ENCODE data around the gene KCNMA1.
A peak's percentile ranks its signal among the peaks of the same experiment; 100 is the strongest.

Gene KCNMA1

GRCh38 chr10:77582710-77583115 is 54.9 kb downstream of the KCNMA1 start:
- peak overlapping the region; percentile 56 for H3K27ac ChIP-seq
- no peak for TF ChIP-seq ZFX (IDR thresholded peaks at IDR 0.05; ENCODE audit: borderline replicate concordance)
- no peak for TF ChIP-seq CTCF (IDR thresholded peaks at IDR 0.05)

- TF ChIP-seq CTCF (IDR thresholded peaks at IDR 0.05) (no peak), ZFX (IDR thresholded peaks at IDR 0.05; ENCODE audit: borderline replicate concordance) (no peak)
These were observed 55.9 kb downstream of the KCNMA1 start for GRCh38 chr10:77581738-77582137.

DNA sequence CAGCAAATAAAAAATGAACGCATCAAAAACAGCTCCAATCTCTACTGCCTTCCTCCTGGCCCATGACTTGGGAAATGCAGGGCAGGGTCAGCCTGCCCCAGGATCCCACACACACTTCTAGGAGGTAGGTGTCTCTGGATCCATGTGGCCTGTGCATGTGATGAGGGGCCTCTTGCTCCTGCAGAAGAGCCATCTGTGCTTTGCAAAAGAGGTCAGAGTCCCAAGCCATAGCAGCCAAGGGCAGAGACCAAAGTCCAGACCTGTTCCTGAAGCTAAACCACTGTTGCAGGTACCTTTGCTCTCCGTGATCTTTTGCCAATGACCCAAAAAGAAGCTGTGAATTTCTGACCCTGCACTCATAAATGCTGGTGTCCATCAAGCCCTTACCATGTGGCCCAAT is 57.1 kb downstream of the KCNMA1 start:
- H3K27ac ChIP-seq = no peak overlapping the region

More at GRCh38 chr10:77581738-77582137, 55.9 kb downstream of the KCNMA1 start:
- H3K27ac ChIP-seq = no peak overlapping the region; the same call in 1 of the 2 replicates

GRCh38 chr10:77578583-77579227 is 58.9 kb downstream of the KCNMA1 start:
- H3K27ac ChIP-seq = no peak overlapping the region
- TF ChIP-seq ZFX (IDR thresholded peaks at IDR 0.05; ENCODE audit: borderline replicate concordance) (no peak), CTCF (IDR thresholded peaks at IDR 0.05) (no peak)

More for the DNA sequence above, 57.1 kb downstream of the KCNMA1 start:
- TF ChIP-seq CTCF (IDR thresholded peaks at IDR 0.05) (no peak), ZFX (IDR thresholded peaks at IDR 0.05; ENCODE audit: borderline replicate concordance) (no peak)

DNA sequence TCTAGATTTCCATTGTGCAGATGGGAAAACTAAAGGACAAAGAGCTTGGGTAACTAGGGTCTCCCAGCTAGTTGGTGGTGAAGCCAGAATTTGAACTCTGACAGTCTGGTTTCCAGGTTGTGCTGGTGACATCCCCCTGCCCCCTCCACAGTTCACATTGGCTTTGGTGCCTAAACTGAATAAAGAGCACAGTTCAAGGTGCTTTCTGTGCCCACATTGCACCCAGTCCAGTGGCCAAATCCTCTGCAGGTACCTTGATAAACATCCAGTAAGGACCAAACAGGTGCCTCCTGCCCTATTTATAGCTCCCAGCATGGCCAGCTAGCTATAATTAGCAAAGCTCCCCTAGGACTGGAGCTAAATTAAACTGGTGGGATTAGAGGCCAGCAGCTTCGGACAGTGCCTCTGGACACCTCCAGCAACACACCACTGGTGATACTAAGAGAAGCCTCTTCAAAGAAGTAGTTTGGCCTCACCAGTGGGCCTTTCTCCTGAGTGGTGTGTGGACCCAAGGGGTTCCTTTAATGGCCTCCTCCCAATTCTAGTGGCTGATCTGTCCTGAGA is 59.9 kb downstream of the KCNMA1 start:
- no peak overlapping the region for H3K27ac ChIP-seq
- TF ChIP-seq ZFX (IDR thresholded peaks at IDR 0.05; ENCODE audit: borderline replicate concordance) (no peak), CTCF (IDR thresholded peaks at IDR 0.05) (no peak)

GRCh38 chr10:77576444-77577032 is 61.1 kb downstream of the KCNMA1 start:
- no peak overlapping the region for H3K27ac ChIP-seq
- no peak for TF ChIP-seq ZFX (IDR thresholded peaks at IDR 0.05; ENCODE audit: borderline replicate concordance)
- TF ChIP-seq CTCF (IDR thresholded peaks at IDR 0.05) = no peak

- TF ChIP-seq CTCF (IDR thresholded peaks at IDR 0.05) (no peak), ZFX (IDR thresholded peaks at IDR 0.05; ENCODE audit: borderline replicate concordance) (no peak)
- no peak overlapping the region for H3K27ac ChIP-seq
These were observed 61.6 kb downstream of the KCNMA1 start for GRCh38 chr10:77576007-77576367.

Measured in 22Rv1 (cell line).